HepG2 (cell line): Measurements from ENCODE around the gene HEY2. TPM values are rescaled to one million over a fixed set of nuclear protein-coding genes. Genes with fewer than 3 reads are reported as not detected.

Experiments
- BCL3 ChIP-seq: sonication (generic); formaldehyde crosslinking; IDR thresholded peaks from 2 replicates; pipeline ENCODE4 v1.5.1; 2020; ENCODE audit warnings: mild to moderate bottlenecking, missing genetic modification reagents, moderate library complexity
- ETS1 ChIP-seq: sonication (generic); formaldehyde crosslinking; IDR thresholded peaks from 2 replicates; pipeline ENCODE4 v1.4.0; 2020; ENCODE audit warnings: missing genetic modification reagents
- HNRNPK ChIP-seq: fragments of 200-400 bp; formaldehyde crosslinking; IDR thresholded peaks from 2 replicates; pipeline ENCODE4 v1.6.1; 2018; ENCODE audit warnings: low read length, low read depth, moderate library complexity, mild to moderate bottlenecking; ENCODE audit not compliant: poor library complexity, severe bottlenecking
- HOXA3 ChIP-seq: sonication (generic); formaldehyde crosslinking; IDR thresholded peaks from 2 replicates; pipeline ENCODE4 v1.5.0; 2020; ENCODE audit warnings: missing genetic modification reagents
- KAT2B ChIP-seq: fragments of 150-350 bp; IDR thresholded peaks from 2 replicates; pipeline ENCODE4 v1.6.1; 2014; ENCODE audit warnings: low read depth, low read length, borderline replicate concordance
- NFAT5 ChIP-seq: sonication (generic); formaldehyde crosslinking; IDR thresholded peaks from 2 replicates; pipeline ENCODE4 v1.4.0; 2020; ENCODE audit warnings: missing genetic modification reagents
- SP140L ChIP-seq: sonication (generic); formaldehyde crosslinking; IDR thresholded peaks from 2 replicates; pipeline ENCODE4 v1.4.0; 2020; ENCODE audit warnings: missing genetic modification reagents, borderline replicate concordance
- TBX2 ChIP-seq: sonication (generic); formaldehyde crosslinking; IDR thresholded peaks from 2 replicates; pipeline ENCODE4 v1.5.0; 2020; ENCODE audit warnings: missing genetic modification reagents, mild to moderate bottlenecking, borderline replicate concordance
- ZNF766 ChIP-seq: sonication (generic); formaldehyde crosslinking; IDR thresholded peaks from 2 replicates; pipeline ENCODE4 v1.5.0; 2020; ENCODE audit warnings: missing genetic modification reagents, borderline replicate concordance
- ZNF816 ChIP-seq: sonication (generic); formaldehyde crosslinking; IDR thresholded peaks from 2 replicates; pipeline ENCODE4 v1.8.0; 2022; ENCODE audit warnings: missing genetic modification reagents, mild to moderate bottlenecking, borderline replicate concordance
- polyA plus RNA-seq, 8 experiments: library from polyadenylated mRNA; depleted of rRNA in 3 of 8; stranded (reverse) in 7 of 8; unstranded in 1 of 8; fragments of >200 nt; fragmentation: Illumina TruSeq in 4 of 8; extraction: Trizol in 4 of 8; gene quantifications; 2 replicates each; pipeline versions ENCODE4 v1.2.1 to v1.2.3, GENCODE V29; 2011 to 2016; ENCODE audit warnings: low read depth in 4 of 8, missing spikeins in 1 of 8, mixed read lengths in 1 of 8; ENCODE audit not compliant: insufficient read depth in 1 of 8
- total RNA-seq, 5 experiments: library from RNA; depleted of rRNA; stranded (reverse); fragments of >200 nt; fragmentation: Illumina TruSeq; extraction: Trizol; gene quantifications; 2 replicates each; pipeline ENCODE4 v1.2.3, GENCODE V29; 2016; ENCODE audit warnings: low read depth in 1 of 5
- TF ChIP-seq, protein P1 (sequence below): IDR thresholded peaks from 2 replicates; pipeline ENCODE4 v1.6.1; 2016; ENCODE audit warnings: missing compliant biosample characterization, missing genetic modification reagents, borderline replicate concordance
- TF ChIP-seq, protein P2 (sequence below): conservative IDR thresholded peaks from 2 replicates; pipeline ENCODE4 v1.6.1; 2018; ENCODE audit warnings: missing genetic modification reagents

HEY2 gene
- total and polyA plus RNA-seq, 2 of the 13 experiments (the other 11 are each of a cell fraction or from before 2014, with no cell fraction given), result 0.04 TPM

GRCh38 chr6:125780540-125781313, 31.3 kb downstream of the HEY2 start (continued):
- TF ChIP-seq TBX2 (CRISPR knock-in tag), result peak; percentile 83
- peak; percentile 78 for TF ChIP-seq HOXA3
- no peak for TF ChIP-seq BCL3 (CRISPR knock-in tag)
- TF ChIP-seq ZNF766, result peak; percentile 88; the same call in 1 of the 2 replicates
- TF ChIP-seq NFAT5 (CRISPR knock-in tag), result no peak
- TF ChIP-seq, protein P1, sequence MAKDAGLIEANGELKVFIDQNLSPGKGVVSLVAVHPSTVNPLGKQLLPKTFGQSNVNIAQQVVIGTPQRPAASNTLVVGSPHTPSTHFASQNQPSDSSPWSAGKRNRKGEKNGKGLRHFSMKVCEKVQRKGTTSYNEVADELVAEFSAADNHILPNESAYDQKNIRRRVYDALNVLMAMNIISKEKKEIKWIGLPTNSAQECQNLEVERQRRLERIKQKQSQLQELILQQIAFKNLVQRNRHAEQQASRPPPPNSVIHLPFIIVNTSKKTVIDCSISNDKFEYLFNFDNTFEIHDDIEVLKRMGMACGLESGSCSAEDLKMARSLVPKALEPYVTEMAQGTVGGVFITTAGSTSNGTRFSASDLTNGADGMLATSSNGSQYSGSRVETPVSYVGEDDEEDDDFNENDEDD (CRISPR knock-in tag), result peak; percentile 76; the same call in 1 of the 2 replicates
- no peak for TF ChIP-seq KAT2B
- no peak for TF ChIP-seq SP140L (CRISPR knock-in tag)
- TF ChIP-seq ETS1 (CRISPR knock-in tag), result no peak
- TF ChIP-seq, protein P2, sequence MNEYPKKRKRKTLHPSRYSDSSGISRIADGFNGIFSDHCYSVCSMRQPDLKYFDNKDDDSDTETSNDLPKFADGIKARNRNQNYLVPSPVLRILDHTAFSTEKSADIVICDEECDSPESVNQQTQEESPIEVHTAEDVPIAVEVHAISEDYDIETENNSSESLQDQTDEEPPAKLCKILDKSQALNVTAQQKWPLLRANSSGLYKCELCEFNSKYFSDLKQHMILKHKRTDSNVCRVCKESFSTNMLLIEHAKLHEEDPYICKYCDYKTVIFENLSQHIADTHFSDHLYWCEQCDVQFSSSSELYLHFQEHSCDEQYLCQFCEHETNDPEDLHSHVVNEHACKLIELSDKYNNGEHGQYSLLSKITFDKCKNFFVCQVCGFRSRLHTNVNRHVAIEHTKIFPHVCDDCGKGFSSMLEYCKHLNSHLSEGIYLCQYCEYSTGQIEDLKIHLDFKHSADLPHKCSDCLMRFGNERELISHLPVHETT (CRISPR knock-in tag), result no peak
- peak; percentile 98 for TF ChIP-seq ZNF816 (CRISPR knock-in tag)
- TF ChIP-seq HNRNPK, result no peak
